ENCODE measurements around the gene ISL1.

The ISL1 gene

GRCh38 chr5:51387884-51388275, 4.6 kb downstream of the ISL1 start:
- no peak for DNase-seq

GRCh38 chr5:51388488-51389287, 5.4 kb downstream of the ISL1 start:
- DNase-seq: no peak

- no peak for DNase-seq
Measured at GRCh38 chr5:51389288-51389576, 6.0 kb downstream of the ISL1 start.

- DNase-seq: no peak
Measured at GRCh38 chr5:51389577-51390463, 6.6 kb downstream of the ISL1 start.

GRCh38 chr5:51391175-51391574, 7.9 kb downstream of the ISL1 start:
- DNase-seq: no peak

- no peak for DNase-seq
Measured at GRCh38 chr5:51392689-51393199, 9.5 kb downstream of the ISL1 start.

GRCh38 chr5:51394609-51395008, 11.4 kb downstream of the ISL1 start:
- no peak for DNase-seq

GRCh38 chr5:51395245-51395644, 12.0 kb downstream of the ISL1 start:
- no peak for DNase-seq

- DNase-seq: no peak
Measured at GRCh38 chr5:51395666-51396356, 12.6 kb downstream of the ISL1 start.

- no peak for DNase-seq
Measured at GRCh38 chr5:51396797-51397196, 13.5 kb downstream of the ISL1 start.

GRCh38 chr5:51397996-51398395, 14.7 kb downstream of the ISL1 start:
- no peak for DNase-seq

GRCh38 chr5:51398875-51399642, 15.8 kb downstream of the ISL1 start:
- no peak for DNase-seq

- no peak for DNase-seq
Measured at GRCh38 chr5:51399643-51400006, 16.4 kb downstream of the ISL1 start.

GRCh38 chr5:51404255-51404654, 21.0 kb downstream of the ISL1 start:
- DNase-seq: no peak

- no peak for DNase-seq
Measured at GRCh38 chr5:51411921-51412325, 28.7 kb downstream of the ISL1 start.

GRCh38 chr5:51414516-51414915, 31.3 kb downstream of the ISL1 start:
- DNase-seq: no peak

GRCh38 chr5:51416149-51416548, 32.9 kb downstream of the ISL1 start:
- DNase-seq: no peak

- no peak for DNase-seq
Measured at GRCh38 chr5:51433052-51433710, 49.9 kb downstream of the ISL1 start.

- DNase-seq: no peak
Measured at GRCh38 chr5:51439232-51439631, 56.0 kb downstream of the ISL1 start.
